ENCODE data around the gene XRCC2.

The XRCC2 gene

GRCh38 chr7:152663931-152664330, 12.0 kb downstream of the XRCC2 start:
- H3K4me3 ChIP-seq (ENCODE audit: low read depth, low read length) = no peak overlapping the region
- DNase-seq (ENCODE audit: low read depth, low spot score) = no peak
- in situ Hi-C loops (cut with HindIII; ENCODE audit: low sequenced_read_pairs) = no loop called here
- TF ChIP-seq, protein P1, sequence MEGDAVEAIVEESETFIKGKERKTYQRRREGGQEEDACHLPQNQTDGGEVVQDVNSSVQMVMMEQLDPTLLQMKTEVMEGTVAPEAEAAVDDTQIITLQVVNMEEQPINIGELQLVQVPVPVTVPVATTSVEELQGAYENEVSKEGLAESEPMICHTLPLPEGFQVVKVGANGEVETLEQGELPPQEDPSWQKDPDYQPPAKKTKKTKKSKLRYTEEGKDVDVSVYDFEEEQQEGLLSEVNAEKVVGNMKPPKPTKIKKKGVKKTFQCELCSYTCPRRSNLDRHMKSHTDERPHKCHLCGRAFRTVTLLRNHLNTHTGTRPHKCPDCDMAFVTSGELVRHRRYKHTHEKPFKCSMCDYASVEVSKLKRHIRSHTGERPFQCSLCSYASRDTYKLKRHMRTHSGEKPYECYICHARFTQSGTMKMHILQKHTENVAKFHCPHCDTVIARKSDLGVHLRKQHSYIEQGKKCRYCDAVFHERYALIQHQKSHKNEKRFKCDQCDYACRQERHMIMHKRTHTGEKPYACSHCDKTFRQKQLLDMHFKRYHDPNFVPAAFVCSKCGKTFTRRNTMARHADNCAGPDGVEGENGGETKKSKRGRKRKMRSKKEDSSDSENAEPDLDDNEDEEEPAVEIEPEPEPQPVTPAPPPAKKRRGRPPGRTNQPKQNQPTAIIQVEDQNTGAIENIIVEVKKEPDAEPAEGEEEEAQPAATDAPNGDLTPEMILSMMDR (IDR thresholded peaks at IDR 0.05; ENCODE audit: low read depth, low read length) = no peak

GRCh38 chr7:152663148-152663740, 12.7 kb downstream of the XRCC2 start:
- no peak for DNase-seq (ENCODE audit: low read depth, low spot score)
- TF ChIP-seq, protein P1 (IDR thresholded peaks at IDR 0.05; ENCODE audit: low read depth, low read length) = no peak
- in situ Hi-C loops (cut with HindIII; ENCODE audit: low sequenced_read_pairs) = no loop called here

DNA sequence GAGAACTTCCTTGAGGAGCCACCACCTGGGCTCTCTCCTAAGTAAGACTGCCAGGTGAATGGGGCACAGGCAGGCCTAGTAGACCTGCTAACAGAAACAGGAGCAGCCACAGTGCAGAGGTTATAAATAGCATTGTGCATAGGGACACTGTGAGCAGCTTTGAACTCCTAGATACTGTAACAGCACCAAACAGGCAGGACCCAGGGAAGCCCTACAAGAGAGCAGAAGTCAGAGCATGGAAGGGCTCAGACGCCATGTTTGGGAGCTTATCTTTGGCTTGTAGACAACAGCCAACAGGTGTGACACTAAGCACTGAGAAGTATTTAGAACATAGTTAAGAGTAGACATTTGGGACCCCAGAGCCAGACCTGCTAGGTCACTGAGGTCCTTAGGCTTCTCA, 14.5 kb downstream of the XRCC2 start:
- no peak for DNase-seq (ENCODE audit: low read depth, low spot score)
- no peak overlapping the region for H3K4me3 ChIP-seq (ENCODE audit: low read depth, low read length)
- TF ChIP-seq, protein P1 (IDR thresholded peaks at IDR 0.05; ENCODE audit: low read depth, low read length) = no peak
- in situ Hi-C loops (cut with HindIII; ENCODE audit: low sequenced_read_pairs) = no loop called here

More at GRCh38 chr7:152663148-152663740, 12.7 kb downstream of the XRCC2 start:
- H3K4me3 ChIP-seq (ENCODE audit: low read depth, low read length) = no peak overlapping the region

DNA sequence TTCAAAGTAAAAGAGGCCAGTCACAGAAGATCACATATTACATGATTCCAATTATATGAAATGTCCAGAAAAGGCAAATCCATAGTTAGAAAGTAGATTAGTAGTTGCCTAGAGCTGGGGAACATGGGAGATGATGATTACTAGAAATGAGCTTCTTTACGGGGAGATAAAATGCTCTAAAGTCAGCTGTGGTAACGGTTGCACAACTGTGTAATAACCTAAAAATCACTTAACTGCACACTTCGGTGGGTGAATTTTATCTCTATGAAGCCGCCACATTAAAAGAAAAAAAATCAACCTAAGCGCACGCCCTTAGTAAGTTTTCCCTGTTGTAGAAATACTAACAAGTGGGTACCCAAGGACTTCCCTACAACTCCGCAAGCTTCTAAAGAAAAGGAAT, 15.9 kb downstream of the XRCC2 start:
- in situ Hi-C loops (cut with HindIII; ENCODE audit: low sequenced_read_pairs) = no loop called here
- no peak for DNase-seq (ENCODE audit: low read depth, low spot score)
- TF ChIP-seq, protein P1 (IDR thresholded peaks at IDR 0.05; ENCODE audit: low read depth, low read length) = no peak
- no peak overlapping the region for H3K4me3 ChIP-seq (ENCODE audit: low read depth, low read length)

DNA sequence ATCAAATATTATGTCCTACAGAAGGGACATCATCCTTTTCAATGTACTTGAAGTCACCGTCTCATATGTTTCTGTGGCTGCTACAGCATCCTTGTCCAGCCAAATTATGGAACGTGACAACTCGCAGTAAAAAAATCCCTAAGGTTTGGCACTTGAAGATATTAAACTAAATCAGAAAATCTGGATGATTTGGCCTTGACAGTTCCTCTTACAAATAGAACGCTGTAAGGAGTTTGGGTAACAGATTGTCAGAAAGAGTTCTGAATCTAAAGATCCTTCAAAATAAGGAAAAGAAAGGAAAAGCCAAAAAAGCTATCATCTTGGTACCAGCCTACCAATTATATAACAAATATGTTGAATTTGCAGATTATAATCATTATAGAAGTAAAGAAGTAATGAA, 21.0 kb downstream of the XRCC2 start:
- in situ Hi-C loops (cut with HindIII; ENCODE audit: low sequenced_read_pairs) = no loop called here
- DNase-seq (ENCODE audit: low read depth, low spot score) = no peak
- H3K4me3 ChIP-seq (ENCODE audit: low read depth, low read length) = no peak overlapping the region
- TF ChIP-seq, protein P1 (IDR thresholded peaks at IDR 0.05; ENCODE audit: low read depth, low read length) = no peak

- TF ChIP-seq, protein P1 (IDR thresholded peaks at IDR 0.05; ENCODE audit: low read depth, low read length) = no peak
- H3K4me3 ChIP-seq (ENCODE audit: low read depth, low read length) = no peak overlapping the region
- in situ Hi-C loops (cut with HindIII; ENCODE audit: low sequenced_read_pairs) = no loop called here
- DNase-seq (ENCODE audit: low read depth, low spot score) = no peak
These were observed 26.7 kb downstream of the XRCC2 start for GRCh38 chr7:152649220-152649619.
